ENCODE results near the gene ST13.

GRCh38 chr22:40875111-40875510 lies 18.7 kb upstream of the ST13 start:
- TF ChIP-seq CTCF (IDR thresholded peaks at IDR 0.05) (no peak), POLR2A (IDR thresholded peaks at IDR 0.05) (no peak)
